K562 treated with DMSO at 1 percent for 12 hours (cell line): ENCODE results near the gene VWF. TPM values are rescaled to one million over a fixed set of nuclear protein-coding genes. Genes with fewer than 3 reads are reported as not detected.

Experiments used
- total RNA-seq: library from RNA; unstranded; fragments of 300-600 nt; gene quantifications from 2 replicates; pipeline ENCODE4 v1.2.3, GENCODE V29; 2022; ENCODE audit not compliant: insufficient read depth

The VWF gene
- not detected in 2 replicates for total RNA-seq

GRCh38 chr12:6124411-6125309 is at the start of gene VWF:
Gene VWF, minus strand, starts transcription at chr12:6124670. Its CDS starts 1,474 bp downstream, at chr12:6123196.

GRCh38 chr12:5945071-5946008 is 179.1 kb downstream of the VWF start, which contains the start of gene ANO2:
Gene ANO2, minus strand, starts transcription at chr12:5945259. Its CDS starts 42 bp downstream, at chr12:5945217.

Other genes with a start within 250 kb of the VWF start
- not detected in 2 replicates for gene ANO2, start 179.4 kb downstream of the VWF start, total RNA-seq
- 0.68 TPM in 1 of 2 replicates, not detected in the other for gene CD9, start 75.7 kb upstream of the VWF start, total RNA-seq
- gene PLEKHG6, start 186.0 kb upstream of the VWF start, total RNA-seq: 0.48 and 0.56 TPM in 2 replicates
- 57.7 and 75.5 TPM in 2 replicates for gene TNFRSF1A, start 217.4 kb upstream of the VWF start, total RNA-seq